Measurements from ENCODE around the gene STYXL2. TPM values are rescaled to one million over a fixed set of nuclear protein-coding genes. Genes with fewer than 3 reads are reported as not detected.

STYXL2 gene
- not detected in 2 replicates for total RNA-seq

GRCh38 chr1:167093846-167094516 is at the start of gene STYXL2:
Gene STYXL2, plus strand, starts transcription at chr1:167094075. Its CDS starts 775 bp downstream, at chr1:167094850.
- H3K4me3 Mint-ChIP-seq (ENCODE audit: low read depth): no peak within 1 kb of the TSS
- H3K27ac Mint-ChIP-seq: no peak within 1 kb of the TSS
- H3K9me3 Mint-ChIP-seq: no peaks in the 10 kb centered on the region
- no peaks in the 10 kb centered on the region for H3K27me3 Mint-ChIP-seq (ENCODE audit: low read depth)
- intact Hi-C loops (cut with micrococcal nuclease): no loop called here
- H3K36me3 Mint-ChIP-seq (ENCODE audit: low read depth): no peaks in the 10 kb centered on the region
- H3K4me1 Mint-ChIP-seq (ENCODE audit: low read depth): peaks cover 10% of the 10 kb centered on the region
- DNase-seq (ENCODE audit: low spot score): no peak

DNA sequence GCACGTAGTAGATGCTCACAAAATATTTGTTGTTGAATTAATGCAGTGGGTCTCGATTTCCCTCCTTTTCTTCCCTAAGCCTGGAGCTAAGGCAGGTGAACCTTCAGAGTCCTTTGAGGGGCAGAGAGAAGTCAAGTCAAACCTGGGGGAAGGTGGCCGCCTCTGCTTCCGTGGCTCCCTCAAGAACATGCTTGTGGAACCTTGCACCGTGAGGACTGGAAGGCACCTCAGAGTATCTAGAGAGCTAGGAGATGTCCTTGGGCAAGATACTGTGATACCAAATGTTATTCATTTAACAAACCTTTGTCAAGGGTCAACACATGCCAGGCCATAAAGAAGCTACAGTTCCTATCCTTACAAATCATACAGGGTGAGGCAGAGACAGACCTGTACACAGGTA is 42.0 kb upstream of the STYXL2 start:
- intact Hi-C loops (cut with micrococcal nuclease): no loop called here
- H3K27ac Mint-ChIP-seq: no peak overlapping the region
- DNase-seq (ENCODE audit: low spot score): no peak
- H3K9me3 Mint-ChIP-seq: no peaks in the 10 kb centered on the region
- H3K27me3 Mint-ChIP-seq (ENCODE audit: low read depth): peaks cover 13% of the 10 kb centered on the region
- no peaks in the 10 kb centered on the region for H3K36me3 Mint-ChIP-seq (ENCODE audit: low read depth)
- no peaks in the 10 kb centered on the region for H3K4me1 Mint-ChIP-seq (ENCODE audit: low read depth)
- H3K4me3 Mint-ChIP-seq (ENCODE audit: low read depth): no peak overlapping the region

- Mint-ChIP-seq H3K36me3 (ENCODE audit: low read depth) (no peaks in the 10 kb centered on the region), H3K4me1 (ENCODE audit: low read depth) (no peaks in the 10 kb centered on the region), H3K4me3 (ENCODE audit: low read depth) (no peak overlapping the region), H3K9me3 (no peaks in the 10 kb centered on the region), H3K27me3 (ENCODE audit: low read depth) (peaks cover 8% of the 10 kb centered on the region), H3K27ac (no peak overlapping the region)
- no peak for DNase-seq (ENCODE audit: low spot score)
- intact Hi-C loops (cut with micrococcal nuclease): no loop called here
Measured at GRCh38 chr1:167052389-167052788, 41.5 kb upstream of the STYXL2 start.

- H3K4me3 Mint-ChIP-seq (ENCODE audit: low read depth): no peak overlapping the region
- H3K36me3 Mint-ChIP-seq (ENCODE audit: low read depth): no peaks in the 10 kb centered on the region
- intact Hi-C loops (cut with micrococcal nuclease): no loop called here
- H3K27ac Mint-ChIP-seq: no peak overlapping the region
- H3K9me3 Mint-ChIP-seq: no peaks in the 10 kb centered on the region
- peaks cover 6% of the 10 kb centered on the region for H3K4me1 Mint-ChIP-seq (ENCODE audit: low read depth)
- H3K27me3 Mint-ChIP-seq (ENCODE audit: low read depth): peaks cover 2% of the 10 kb centered on the region
- no peak for DNase-seq (ENCODE audit: low spot score)
Measured at GRCh38 chr1:167054531-167054930, 39.3 kb upstream of the STYXL2 start.

DNA sequence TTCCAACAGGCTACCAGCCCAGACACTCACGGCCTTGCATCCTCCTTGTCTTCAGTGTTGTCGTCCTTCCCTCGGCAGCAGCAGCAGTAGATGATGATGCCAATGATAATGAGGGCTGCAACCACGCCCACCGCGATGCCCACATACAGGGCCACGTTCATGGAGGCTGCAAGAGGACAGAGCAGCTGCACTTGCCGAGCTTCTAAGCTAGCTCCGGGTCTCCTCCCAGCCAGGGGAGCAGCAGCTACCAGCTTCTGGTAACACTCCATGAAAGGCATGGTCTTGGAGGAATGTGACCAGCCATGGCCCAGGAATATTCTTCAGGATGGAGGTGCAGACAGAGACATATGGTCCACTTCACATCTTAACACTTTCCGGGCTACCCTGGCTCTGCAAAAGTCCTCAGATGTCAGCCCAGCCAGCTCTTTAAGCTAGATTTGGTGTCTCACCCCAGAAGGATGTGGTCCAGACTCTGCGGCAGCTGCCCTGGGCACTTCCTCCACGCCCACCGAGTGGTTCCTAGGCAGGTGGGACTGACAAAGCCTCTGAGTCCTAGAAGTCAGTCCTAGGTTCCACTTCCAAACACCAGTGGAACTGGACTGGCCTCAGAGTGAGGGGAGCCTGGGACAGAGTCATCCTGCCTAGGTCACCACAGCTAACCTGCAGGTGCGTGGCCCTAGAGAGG is 38.8 kb upstream of the STYXL2 start:
- Mint-ChIP-seq H3K27ac (no peak overlapping the region), H3K4me1 (ENCODE audit: low read depth) (peaks cover 6% of the 10 kb centered on the region), H3K27me3 (ENCODE audit: low read depth) (peaks cover 2% of the 10 kb centered on the region), H3K9me3 (no peaks in the 10 kb centered on the region), H3K4me3 (ENCODE audit: low read depth) (no peak overlapping the region), H3K36me3 (ENCODE audit: low read depth) (no peaks in the 10 kb centered on the region)
- DNase-seq (ENCODE audit: low spot score): no peak
- intact Hi-C loops (cut with micrococcal nuclease): no loop called here

GRCh38 chr1:167056529-167057231 is 37.2 kb upstream of the STYXL2 start:
- Mint-ChIP-seq H3K9me3 (no peaks in the 10 kb centered on the region), H3K27me3 (ENCODE audit: low read depth) (peaks cover 2% of the 10 kb centered on the region), H3K4me1 (ENCODE audit: low read depth) (peaks cover 6% of the 10 kb centered on the region), H3K27ac (no peak overlapping the region), H3K36me3 (ENCODE audit: low read depth) (no peaks in the 10 kb centered on the region), H3K4me3 (ENCODE audit: low read depth) (no peak overlapping the region)
- intact Hi-C loops (cut with micrococcal nuclease): no loop called here
- no peak for DNase-seq (ENCODE audit: low spot score)

GRCh38 chr1:167057241-167057688 is 36.6 kb upstream of the STYXL2 start:
- Mint-ChIP-seq H3K36me3 (ENCODE audit: low read depth) (no peaks in the 10 kb centered on the region), H3K9me3 (no peaks in the 10 kb centered on the region), H3K4me1 (ENCODE audit: low read depth) (peaks cover 6% of the 10 kb centered on the region), H3K4me3 (ENCODE audit: low read depth) (no peak overlapping the region), H3K27me3 (ENCODE audit: low read depth) (peaks cover 2% of the 10 kb centered on the region), H3K27ac (no peak overlapping the region)
- peak; percentile 28 for DNase-seq (ENCODE audit: low spot score)
- intact Hi-C loops (cut with micrococcal nuclease): no loop called here

DNA sequence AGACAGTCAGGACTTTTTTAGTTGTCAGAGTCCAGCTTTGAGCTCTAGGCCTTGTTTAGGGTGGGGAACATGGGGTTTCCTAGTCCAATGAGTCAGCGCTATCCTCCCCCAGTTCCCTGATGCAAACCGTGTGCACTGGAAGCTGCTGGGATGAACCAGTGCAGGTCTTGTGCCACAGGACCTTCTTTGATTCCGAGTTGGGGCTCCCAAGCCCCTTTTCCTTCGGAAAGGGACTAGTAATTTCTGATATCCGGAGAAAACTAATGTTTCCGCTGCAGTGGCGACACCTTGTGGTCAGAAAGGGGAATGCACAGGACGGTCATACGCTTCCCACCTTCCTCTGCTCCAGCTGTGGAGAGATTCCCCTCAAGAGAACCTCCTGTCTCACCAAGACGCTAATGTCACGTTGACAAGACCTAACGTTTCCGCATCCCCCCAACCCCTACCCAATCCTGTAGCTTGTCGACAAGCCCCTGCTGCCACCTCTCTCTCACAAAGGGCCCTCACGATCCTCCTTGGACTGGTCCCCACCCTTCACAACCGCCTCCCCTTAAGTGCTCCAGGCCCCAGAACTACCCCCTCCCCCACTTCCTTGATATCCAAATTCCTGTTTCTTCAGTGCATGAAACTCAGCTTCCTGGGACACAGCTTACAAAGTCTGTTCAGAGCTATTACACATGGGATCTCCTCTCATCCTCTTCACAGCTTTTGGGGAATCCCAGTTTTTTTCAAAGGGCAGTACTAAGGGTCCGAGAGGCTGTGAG is 34.6 kb upstream of the STYXL2 start:
- Mint-ChIP-seq H3K36me3 (ENCODE audit: low read depth) (no peaks in the 10 kb centered on the region), H3K27ac (no peak overlapping the region), H3K4me3 (ENCODE audit: low read depth) (no peak overlapping the region), H3K9me3 (no peaks in the 10 kb centered on the region), H3K4me1 (ENCODE audit: low read depth) (peaks cover 6% of the 10 kb centered on the region), H3K27me3 (ENCODE audit: low read depth) (no peaks in the 10 kb centered on the region)
- intact Hi-C loops (cut with micrococcal nuclease): loop anchor here (1.0 to 2.0 kb wide), 2 partner anchors 86 to 149 kb away; no protein-coding TSS in a partner anchor
- peak; percentile 48 for DNase-seq (ENCODE audit: low spot score)

DNA sequence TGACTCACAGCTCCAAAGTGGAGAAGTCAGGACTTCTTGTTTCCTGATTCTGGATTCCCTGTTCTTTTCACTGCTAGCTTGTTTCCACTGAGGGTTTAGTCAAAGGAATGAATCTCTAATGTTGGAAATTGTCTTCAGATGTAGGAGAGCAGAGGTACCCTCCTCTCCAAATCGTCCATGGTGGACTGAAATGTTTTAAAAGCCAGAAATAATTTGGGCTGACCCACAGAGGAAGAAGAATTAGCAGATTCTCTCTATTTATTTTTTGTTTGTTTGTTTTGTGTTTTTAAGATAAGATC is 34.1 kb upstream of the STYXL2 start:
- H3K36me3 Mint-ChIP-seq (ENCODE audit: low read depth): no peaks in the 10 kb centered on the region
- no peaks in the 10 kb centered on the region for H3K27me3 Mint-ChIP-seq (ENCODE audit: low read depth)
- no peaks in the 10 kb centered on the region for H3K9me3 Mint-ChIP-seq
- peaks cover 6% of the 10 kb centered on the region for H3K4me1 Mint-ChIP-seq (ENCODE audit: low read depth)
- DNase-seq (ENCODE audit: low spot score): no peak
- no peak overlapping the region for H3K4me3 Mint-ChIP-seq (ENCODE audit: low read depth)
- intact Hi-C loops (cut with micrococcal nuclease): loop anchor here (1.0 to 10.0 kb wide), 3 partner anchors 87 to 345 kb away; no protein-coding TSS in a partner anchor
- no peak overlapping the region for H3K27ac Mint-ChIP-seq

- intact Hi-C loops (cut with micrococcal nuclease): loop anchor here (10.0 kb wide), 1 partner anchor 344 kb away; no protein-coding TSS in a partner anchor
- Mint-ChIP-seq H3K4me1 (ENCODE audit: low read depth) (peaks cover 6% of the 10 kb centered on the region), H3K9me3 (no peaks in the 10 kb centered on the region), H3K4me3 (ENCODE audit: low read depth) (no peak overlapping the region), H3K36me3 (ENCODE audit: low read depth) (no peaks in the 10 kb centered on the region), H3K27me3 (ENCODE audit: low read depth) (no peaks in the 10 kb centered on the region), H3K27ac (no peak overlapping the region)
- no peak for DNase-seq (ENCODE audit: low spot score)
Measured at GRCh38 chr1:167060141-167061072, 33.5 kb upstream of the STYXL2 start.

- H3K4me3 Mint-ChIP-seq (ENCODE audit: low read depth): no peak overlapping the region
- no peak for DNase-seq (ENCODE audit: low spot score)
- H3K27me3 Mint-ChIP-seq (ENCODE audit: low read depth): no peaks in the 10 kb centered on the region
- peaks cover 6% of the 10 kb centered on the region for H3K4me1 Mint-ChIP-seq (ENCODE audit: low read depth)
- H3K9me3 Mint-ChIP-seq: no peaks in the 10 kb centered on the region
- H3K36me3 Mint-ChIP-seq (ENCODE audit: low read depth): no peaks in the 10 kb centered on the region
- intact Hi-C loops (cut with micrococcal nuclease): loop anchor here (10.0 kb wide), 1 partner anchor 344 kb away; no protein-coding TSS in a partner anchor
- no peak overlapping the region for H3K27ac Mint-ChIP-seq
Measured at GRCh38 chr1:167061073-167061464, 32.8 kb upstream of the STYXL2 start.

- no peak for DNase-seq (ENCODE audit: low spot score)
- intact Hi-C loops (cut with micrococcal nuclease): loop anchor here (5.0 to 10.0 kb wide), 5 partner anchors 203 to 493 kb away; no protein-coding TSS in a partner anchor
Measured at GRCh38 chr1:167064621-167065020, 29.3 kb upstream of the STYXL2 start.

More at GRCh38 chr1:167064621-167065020, 29.3 kb upstream of the STYXL2 start:
- Mint-ChIP-seq H3K9me3 (no peaks in the 10 kb centered on the region), H3K4me1 (ENCODE audit: low read depth) (peaks cover 3% of the 10 kb centered on the region), H3K27me3 (ENCODE audit: low read depth) (peaks cover 4% of the 10 kb centered on the region), H3K36me3 (ENCODE audit: low read depth) (no peaks in the 10 kb centered on the region), H3K27ac (no peak overlapping the region), H3K4me3 (ENCODE audit: low read depth) (no peak overlapping the region)

All from activated T-helper 2 cell treated with anti-CD3 and anti-CD28 coated beads, Interferon-gamma antibody, Interleukin-2, Interleukin-4, amounts not matched to agents 10 μg/mL and 5 μg/mL and 100 μg/mL, durations not matched to agents 14 hours and 24 hours and 36 hours (primary cell).